ENCODE data around the gene CPNE4.

CPNE4 gene

DNA sequence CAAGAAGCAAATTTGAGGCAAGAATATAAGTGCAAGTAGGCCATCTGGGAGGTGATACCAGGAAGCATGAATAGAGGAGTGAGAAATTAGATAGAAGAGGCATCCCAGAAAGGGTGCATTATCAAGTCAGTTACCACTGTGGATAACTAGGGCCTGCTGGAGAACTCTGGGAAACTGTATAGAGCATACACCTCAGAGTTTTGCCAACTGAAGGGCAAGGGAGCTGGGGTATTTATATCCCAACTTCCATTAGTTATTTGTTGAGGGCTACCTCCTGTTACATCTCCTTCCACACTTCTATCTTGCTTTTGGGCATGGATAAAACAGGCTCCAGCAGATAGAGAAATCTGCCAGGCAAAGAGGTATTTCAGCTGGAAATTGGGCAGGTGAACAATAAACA lies 448.5 kb downstream of the CPNE4 start:
- H3K4me1 ChIP-seq (ENCODE audit: insufficient read depth, low read length, severe bottlenecking), result no peaks in the 10 kb centered on the region
- TF ChIP-seq, protein P1, sequence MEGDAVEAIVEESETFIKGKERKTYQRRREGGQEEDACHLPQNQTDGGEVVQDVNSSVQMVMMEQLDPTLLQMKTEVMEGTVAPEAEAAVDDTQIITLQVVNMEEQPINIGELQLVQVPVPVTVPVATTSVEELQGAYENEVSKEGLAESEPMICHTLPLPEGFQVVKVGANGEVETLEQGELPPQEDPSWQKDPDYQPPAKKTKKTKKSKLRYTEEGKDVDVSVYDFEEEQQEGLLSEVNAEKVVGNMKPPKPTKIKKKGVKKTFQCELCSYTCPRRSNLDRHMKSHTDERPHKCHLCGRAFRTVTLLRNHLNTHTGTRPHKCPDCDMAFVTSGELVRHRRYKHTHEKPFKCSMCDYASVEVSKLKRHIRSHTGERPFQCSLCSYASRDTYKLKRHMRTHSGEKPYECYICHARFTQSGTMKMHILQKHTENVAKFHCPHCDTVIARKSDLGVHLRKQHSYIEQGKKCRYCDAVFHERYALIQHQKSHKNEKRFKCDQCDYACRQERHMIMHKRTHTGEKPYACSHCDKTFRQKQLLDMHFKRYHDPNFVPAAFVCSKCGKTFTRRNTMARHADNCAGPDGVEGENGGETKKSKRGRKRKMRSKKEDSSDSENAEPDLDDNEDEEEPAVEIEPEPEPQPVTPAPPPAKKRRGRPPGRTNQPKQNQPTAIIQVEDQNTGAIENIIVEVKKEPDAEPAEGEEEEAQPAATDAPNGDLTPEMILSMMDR (IDR thresholded peaks at IDR 0.05; ENCODE audit: low read length), result no peak
- TF ChIP-seq EZH2 (IDR thresholded peaks at IDR 0.05; ENCODE audit: borderline replicate concordance, low read length), result no peak
- no peaks in the 10 kb centered on the region for H3K79me2 ChIP-seq (ENCODE audit: insufficient read depth, low read length)
- no peak overlapping the region for H3K9ac ChIP-seq (ENCODE audit: low read length)
- no peak overlapping the region for H2AFZ ChIP-seq (ENCODE audit: low read length)
- H3K9me3 ChIP-seq (ENCODE audit: low read length), result no peaks in the 10 kb centered on the region
- no peaks in the 10 kb centered on the region for H4K20me1 ChIP-seq (ENCODE audit: insufficient read depth, low read length)
- no peak overlapping the region for H3K4me2 ChIP-seq (ENCODE audit: low read length)
- no peaks in the 10 kb centered on the region for H3K36me3 ChIP-seq (ENCODE audit: insufficient read depth, low read length)
- H3K9me2 ChIP-seq (ENCODE audit: low read depth, low read length), result no peaks in the 10 kb centered on the region
- no peaks in the 10 kb centered on the region for H3K27me3 ChIP-seq (ENCODE audit: insufficient read depth, low read length)
- no peak overlapping the region for H3K27ac ChIP-seq (ENCODE audit: low read depth, low read length, poor library complexity, severe bottlenecking)
- no peak overlapping the region for H3K4me3 ChIP-seq (ENCODE audit: low read depth, low read length, poor library complexity, severe bottlenecking)
- H3F3A ChIP-seq (ENCODE audit: insufficient read depth, low read length), result no peaks in the 10 kb centered on the region

DNA sequence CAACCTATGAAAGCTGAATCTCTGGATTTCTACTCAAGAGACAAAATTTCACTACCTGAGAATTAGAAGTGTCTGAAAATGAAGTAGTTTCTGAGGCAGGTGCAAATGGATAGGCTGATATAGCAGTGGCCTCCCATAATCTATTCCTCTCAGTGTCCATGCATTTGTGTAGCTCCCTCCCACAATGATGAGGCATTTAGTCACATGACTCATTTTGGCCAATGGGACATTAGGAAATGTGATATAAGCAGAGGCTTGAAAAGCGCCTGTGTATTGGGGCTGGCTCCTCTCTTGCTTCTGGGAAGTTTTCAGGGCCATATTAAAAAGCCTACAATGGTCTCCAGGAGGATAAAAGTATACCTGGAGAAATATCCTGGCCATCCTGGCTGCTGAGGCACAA lies 452.4 kb downstream of the CPNE4 start:
- H3K36me3 ChIP-seq (ENCODE audit: insufficient read depth, low read length), result no peaks in the 10 kb centered on the region

DNA sequence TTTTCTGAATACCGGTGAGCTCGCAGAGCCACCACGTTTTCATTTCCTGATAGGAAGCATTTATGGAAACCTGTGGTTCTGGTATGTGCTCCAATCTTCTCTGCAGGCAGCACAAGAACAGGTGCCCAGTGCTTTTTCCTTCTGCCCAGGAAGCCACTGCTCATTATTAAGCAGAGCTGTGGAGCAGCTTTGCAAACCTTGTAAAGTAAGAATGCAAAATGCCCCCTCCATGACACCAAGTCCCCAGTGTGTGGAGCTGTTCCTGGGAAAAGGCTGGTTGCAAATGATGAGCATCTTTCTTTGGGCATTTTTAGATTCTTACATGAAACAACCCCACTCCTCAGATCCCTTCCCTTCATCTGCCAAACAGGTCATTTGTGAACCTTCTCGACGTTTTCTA lies 466.4 kb downstream of the CPNE4 start:
- Histone ChIP-seq H4K20me1 (ENCODE audit: insufficient read depth, low read length) (no peaks in the 10 kb centered on the region), H3K27me3 (ENCODE audit: insufficient read depth, low read length) (no peaks in the 10 kb centered on the region), H2AFZ (ENCODE audit: low read length) (no peak overlapping the region), H3K9ac (ENCODE audit: low read length) (no peak overlapping the region), H3K27ac (ENCODE audit: low read depth, low read length, poor library complexity, severe bottlenecking) (no peak overlapping the region), H3K4me2 (ENCODE audit: low read length) (no peak overlapping the region), H3K4me3 (ENCODE audit: low read depth, low read length, poor library complexity, severe bottlenecking) (no peak overlapping the region), H3F3A (ENCODE audit: insufficient read depth, low read length) (no peaks in the 10 kb centered on the region), H3K79me2 (ENCODE audit: insufficient read depth, low read length) (no peaks in the 10 kb centered on the region), H3K9me3 (ENCODE audit: low read length) (no peaks in the 10 kb centered on the region), H3K4me1 (ENCODE audit: insufficient read depth, low read length, severe bottlenecking) (no peaks in the 10 kb centered on the region), H3K9me2 (ENCODE audit: low read depth, low read length) (no peaks in the 10 kb centered on the region), H3K36me3 (ENCODE audit: insufficient read depth, low read length) (no peaks in the 10 kb centered on the region)
- no peak for TF ChIP-seq EZH2 (IDR thresholded peaks at IDR 0.05; ENCODE audit: borderline replicate concordance, low read length)
- TF ChIP-seq, protein P1 (IDR thresholded peaks at IDR 0.05; ENCODE audit: low read length), result no peak

More for the DNA sequence above, 452.4 kb downstream of the CPNE4 start:
- H3K9ac ChIP-seq (ENCODE audit: low read length), result no peak overlapping the region
- no peak overlapping the region for H3K4me3 ChIP-seq (ENCODE audit: low read depth, low read length, poor library complexity, severe bottlenecking)
- H3K27me3 ChIP-seq (ENCODE audit: insufficient read depth, low read length), result no peaks in the 10 kb centered on the region
- no peaks in the 10 kb centered on the region for H3K79me2 ChIP-seq (ENCODE audit: insufficient read depth, low read length)
- H3K9me2 ChIP-seq (ENCODE audit: low read depth, low read length), result no peaks in the 10 kb centered on the region
- no peak overlapping the region for H3K27ac ChIP-seq (ENCODE audit: low read depth, low read length, poor library complexity, severe bottlenecking)
- H3K4me1 ChIP-seq (ENCODE audit: insufficient read depth, low read length, severe bottlenecking), result no peaks in the 10 kb centered on the region
- no peaks in the 10 kb centered on the region for H3F3A ChIP-seq (ENCODE audit: insufficient read depth, low read length)
- no peak overlapping the region for H3K4me2 ChIP-seq (ENCODE audit: low read length)
- TF ChIP-seq EZH2 (IDR thresholded peaks at IDR 0.05; ENCODE audit: borderline replicate concordance, low read length), result no peak
- TF ChIP-seq, protein P1 (IDR thresholded peaks at IDR 0.05; ENCODE audit: low read length), result no peak
- H2AFZ ChIP-seq (ENCODE audit: low read length), result no peak overlapping the region
- H3K9me3 ChIP-seq (ENCODE audit: low read length), result no peaks in the 10 kb centered on the region
- H4K20me1 ChIP-seq (ENCODE audit: insufficient read depth, low read length), result no peaks in the 10 kb centered on the region

All from OCI-LY1 (cell line).